SK-N-SH treated with all-trans-retinoic acid at 6 μM for 48 hours (cell line): ENCODE measurements around the gene REXO2.

Experiments
- ATAC-seq: fragments of 200-7000 bp; cut with Tn5 transposase; 3 replicates; pipeline ENCODE4 v1.9.1; 2020; ENCODE audit warnings: mild to moderate bottlenecking, moderate library complexity
- BACH2 ChIP-seq: fragments of 250-450 bp; sonication (Bioruptor Pico); IDR thresholded peaks from 2 replicates; pipeline ENCODE4 v1.9.0; 2021; ENCODE audit warnings: mild to moderate bottlenecking, borderline replicate concordance
- CREB5 ChIP-seq: fragments of 250-450 bp; sonication (Bioruptor Pico); IDR thresholded peaks from 2 replicates; pipeline ENCODE4 v1.5.1; 2020; ENCODE audit warnings: low read depth, mild to moderate bottlenecking, moderate library complexity
- CSDC2 ChIP-seq: fragments of 250-450 bp; sonication (Bioruptor Pico); IDR thresholded peaks from 2 replicates; pipeline ENCODE4 v1.5.0; 2020; ENCODE audit warnings: mild to moderate bottlenecking, moderate library complexity
- GLIS3 ChIP-seq: fragments of 250-450 bp; sonication (Bioruptor Pico); IDR thresholded peaks from 2 replicates; pipeline ENCODE4 v1.5.0; 2020; ENCODE audit warnings: mild to moderate bottlenecking, moderate library complexity
- ISL1 ChIP-seq: fragments of 250-450 bp; sonication (Bioruptor Pico); IDR thresholded peaks from 2 replicates; pipeline ENCODE4 v2.1.2; 2022; ENCODE audit warnings: mild to moderate bottlenecking, moderate library complexity
- OSR1 ChIP-seq: fragments of 250-450 bp; sonication (Bioruptor Pico); IDR thresholded peaks from 2 replicates; pipeline ENCODE4 v1.8.0; 2022; ENCODE audit warnings: moderate library complexity, mild to moderate bottlenecking, inconsistent platforms
- POU6F1 ChIP-seq: fragments of 250-450 bp; sonication (Bioruptor Pico); IDR thresholded peaks from 2 replicates; pipeline ENCODE4 v1.8.0; 2021; ENCODE audit warnings: low read depth, mild to moderate bottlenecking, moderate library complexity, borderline replicate concordance
- PPARA ChIP-seq: fragments of 250-450 bp; sonication (Bioruptor Pico); IDR thresholded peaks from 2 replicates; pipeline ENCODE4 v1.5.0; 2020; ENCODE audit warnings: mild to moderate bottlenecking, borderline replicate concordance
- SNAI2 ChIP-seq: fragments of 250-450 bp; sonication (Bioruptor Pico); IDR thresholded peaks from 2 replicates; pipeline ENCODE4 v1.5.0; 2020; ENCODE audit warnings: mild to moderate bottlenecking, moderate library complexity
- TCF4 ChIP-seq: fragments of 250-450 bp; sonication (Bioruptor Pico); IDR thresholded peaks from 2 replicates; pipeline ENCODE4 v1.8.0; 2021; ENCODE audit warnings: mild to moderate bottlenecking, moderate library complexity, borderline replicate concordance
- TOX ChIP-seq: fragments of 250-450 bp; sonication (Bioruptor Pico); IDR thresholded peaks from 2 replicates; pipeline ENCODE4 v1.8.0; 2021; ENCODE audit warnings: mild to moderate bottlenecking, moderate library complexity, borderline replicate concordance
- ZFP3 ChIP-seq: fragments of 250-450 bp; sonication (Bioruptor Pico); IDR thresholded peaks from 2 replicates; pipeline ENCODE4 v1.5.0; 2020; ENCODE audit warnings: mild to moderate bottlenecking, moderate library complexity
- ZFP30 ChIP-seq: fragments of 450-650 bp; formaldehyde crosslinking; IDR thresholded peaks from 2 replicates; pipeline ENCODE4 v1.5.0; 2022; ENCODE audit warnings: mild to moderate bottlenecking, moderate library complexity
- ZNF565 ChIP-seq: fragments of 450-650 bp; formaldehyde crosslinking; conservative IDR thresholded peaks from 2 replicates; pipeline ENCODE4 v1.5.0; 2020; ENCODE audit warnings: low read depth, mild to moderate bottlenecking, moderate library complexity
- ZNF70 ChIP-seq: fragments of 450-650 bp; formaldehyde crosslinking; IDR thresholded peaks from 2 replicates; pipeline ENCODE4 v1.5.0; 2020; ENCODE audit warnings: mild to moderate bottlenecking, moderate library complexity
- ZNF8 ChIP-seq: fragments of 450-650 bp; formaldehyde crosslinking; IDR thresholded peaks from 2 replicates; pipeline ENCODE4 v1.5.0; 2020; ENCODE audit warnings: mild to moderate bottlenecking, moderate library complexity
- TF ChIP-seq, protein P1 (sequence below): fragments of 250-450 bp; sonication (Bioruptor Pico); IDR thresholded peaks from 2 replicates; pipeline ENCODE4 v1.5.0; 2020; ENCODE audit warnings: mild to moderate bottlenecking, moderate library complexity
- TF ChIP-seq, protein P2 (sequence below): fragments of 250-450 bp; sonication (Bioruptor Pico); IDR thresholded peaks from 2 replicates; pipeline ENCODE4 v1.8.0; 2020; ENCODE audit warnings: mild to moderate bottlenecking, moderate library complexity, borderline replicate concordance
- TF ChIP-seq, protein P3 (sequence below): fragments of 250-450 bp; sonication (Bioruptor Pico); IDR thresholded peaks from 2 replicates; pipeline ENCODE4 v1.5.1; 2021; ENCODE audit warnings: mild to moderate bottlenecking, moderate library complexity

REXO2 gene

GRCh38 chr11:114398303-114398920 is 40.9 kb upstream of the REXO2 start:
- no peak for TF ChIP-seq ZFP30
- no peak for TF ChIP-seq ZNF8
- no peak for TF ChIP-seq ZNF70 (CRISPR knock-in tag)
- TF ChIP-seq GLIS3 (CRISPR knock-in tag): no peak
- TF ChIP-seq, protein P1, sequence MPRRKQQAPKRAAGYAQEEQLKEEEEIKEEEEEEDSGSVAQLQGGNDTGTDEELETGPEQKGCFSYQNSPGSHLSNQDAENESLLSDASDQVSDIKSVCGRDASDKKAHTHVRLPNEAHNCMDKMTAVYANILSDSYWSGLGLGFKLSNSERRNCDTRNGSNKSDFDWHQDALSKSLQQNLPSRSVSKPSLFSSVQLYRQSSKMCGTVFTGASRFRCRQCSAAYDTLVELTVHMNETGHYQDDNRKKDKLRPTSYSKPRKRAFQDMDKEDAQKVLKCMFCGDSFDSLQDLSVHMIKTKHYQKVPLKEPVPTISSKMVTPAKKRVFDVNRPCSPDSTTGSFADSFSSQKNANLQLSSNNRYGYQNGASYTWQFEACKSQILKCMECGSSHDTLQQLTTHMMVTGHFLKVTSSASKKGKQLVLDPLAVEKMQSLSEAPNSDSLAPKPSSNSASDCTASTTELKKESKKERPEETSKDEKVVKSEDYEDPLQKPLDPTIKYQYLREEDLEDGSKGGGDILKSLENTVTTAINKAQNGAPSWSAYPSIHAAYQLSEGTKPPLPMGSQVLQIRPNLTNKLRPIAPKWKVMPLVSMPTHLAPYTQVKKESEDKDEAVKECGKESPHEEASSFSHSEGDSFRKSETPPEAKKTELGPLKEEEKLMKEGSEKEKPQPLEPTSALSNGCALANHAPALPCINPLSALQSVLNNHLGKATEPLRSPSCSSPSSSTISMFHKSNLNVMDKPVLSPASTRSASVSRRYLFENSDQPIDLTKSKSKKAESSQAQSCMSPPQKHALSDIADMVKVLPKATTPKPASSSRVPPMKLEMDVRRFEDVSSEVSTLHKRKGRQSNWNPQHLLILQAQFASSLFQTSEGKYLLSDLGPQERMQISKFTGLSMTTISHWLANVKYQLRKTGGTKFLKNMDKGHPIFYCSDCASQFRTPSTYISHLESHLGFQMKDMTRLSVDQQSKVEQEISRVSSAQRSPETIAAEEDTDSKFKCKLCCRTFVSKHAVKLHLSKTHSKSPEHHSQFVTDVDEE: no peak
- no peak for TF ChIP-seq CSDC2 (CRISPR knock-in tag)
- no peak for TF ChIP-seq BACH2
- TF ChIP-seq TCF4 (CRISPR knock-in tag): no peak
- TF ChIP-seq, protein P2, sequence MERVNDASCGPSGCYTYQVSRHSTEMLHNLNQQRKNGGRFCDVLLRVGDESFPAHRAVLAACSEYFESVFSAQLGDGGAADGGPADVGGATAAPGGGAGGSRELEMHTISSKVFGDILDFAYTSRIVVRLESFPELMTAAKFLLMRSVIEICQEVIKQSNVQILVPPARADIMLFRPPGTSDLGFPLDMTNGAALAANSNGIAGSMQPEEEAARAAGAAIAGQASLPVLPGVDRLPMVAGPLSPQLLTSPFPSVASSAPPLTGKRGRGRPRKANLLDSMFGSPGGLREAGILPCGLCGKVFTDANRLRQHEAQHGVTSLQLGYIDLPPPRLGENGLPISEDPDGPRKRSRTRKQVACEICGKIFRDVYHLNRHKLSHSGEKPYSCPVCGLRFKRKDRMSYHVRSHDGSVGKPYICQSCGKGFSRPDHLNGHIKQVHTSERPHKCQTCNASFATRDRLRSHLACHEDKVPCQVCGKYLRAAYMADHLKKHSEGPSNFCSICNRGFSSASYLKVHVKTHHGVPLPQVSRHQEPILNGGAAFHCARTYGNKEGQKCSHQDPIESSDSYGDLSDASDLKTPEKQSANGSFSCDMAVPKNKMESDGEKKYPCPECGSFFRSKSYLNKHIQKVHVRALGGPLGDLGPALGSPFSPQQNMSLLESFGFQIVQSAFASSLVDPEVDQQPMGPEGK (CRISPR knock-in tag): no peak
- TF ChIP-seq, protein P3, sequence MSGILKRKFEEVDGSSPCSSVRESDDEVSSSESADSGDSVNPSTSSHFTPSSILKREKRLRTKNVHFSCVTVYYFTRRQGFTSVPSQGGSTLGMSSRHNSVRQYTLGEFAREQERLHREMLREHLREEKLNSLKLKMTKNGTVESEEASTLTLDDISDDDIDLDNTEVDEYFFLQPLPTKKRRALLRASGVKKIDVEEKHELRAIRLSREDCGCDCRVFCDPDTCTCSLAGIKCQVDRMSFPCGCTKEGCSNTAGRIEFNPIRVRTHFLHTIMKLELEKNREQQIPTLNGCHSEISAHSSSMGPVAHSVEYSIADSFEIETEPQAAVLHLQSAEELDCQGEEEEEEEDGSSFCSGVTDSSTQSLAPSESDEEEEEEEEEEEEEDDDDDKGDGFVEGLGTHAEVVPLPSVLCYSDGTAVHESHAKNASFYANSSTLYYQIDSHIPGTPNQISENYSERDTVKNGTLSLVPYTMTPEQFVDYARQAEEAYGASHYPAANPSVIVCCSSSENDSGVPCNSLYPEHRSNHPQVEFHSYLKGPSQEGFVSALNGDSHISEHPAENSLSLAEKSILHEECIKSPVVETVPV (CRISPR knock-in tag): no peak
- no peak for TF ChIP-seq ISL1 (CRISPR knock-in tag)
- no peak for TF ChIP-seq TOX (CRISPR knock-in tag)
- no peak for TF ChIP-seq POU6F1 (CRISPR knock-in tag)
- TF ChIP-seq PPARA: no peak
- no peak for TF ChIP-seq ZNF565
- TF ChIP-seq SNAI2 (CRISPR knock-in tag): no peak
- no peak for TF ChIP-seq CREB5 (CRISPR knock-in tag)
- ATAC-seq: no peak

GRCh38 chr11:114399490-114400215 is 39.6 kb upstream of the REXO2 start:
- TF ChIP-seq ZFP3 (0 out of 2 replicates have a peak, but pooled peaks have one; percentile 65), OSR1 (CRISPR knock-in tag) (no peak)
- TF ChIP-seq, protein P1: 0 out of 2 replicates have a peak, but pooled peaks have one; percentile 19
- ATAC-seq: peak; percentile 53
